Activated effector memory CD4-positive, alpha-beta T cell treated with anti-CD3 and anti-CD28 coated beads, Interleukin-2, amount 50 U/mL, for 16 hours (primary cell): Measurements from ENCODE around the gene LRPPRC.

Experiments used
- DNase-seq: peaks from one replicate; pipeline ENCODE4 v3.0.0-alpha.2; 2020

Gene LRPPRC

GRCh38 chr2:43905871-43906270 lies 89.9 kb downstream of the LRPPRC start:
- DNase-seq, result no peak

- no peak for DNase-seq
Measured at GRCh38 chr2:43905371-43905803, 90.4 kb downstream of the LRPPRC start.

GRCh38 chr2:43899589-43899988 lies 96.2 kb downstream of the LRPPRC start:
- DNase-seq, result no peak

DNA sequence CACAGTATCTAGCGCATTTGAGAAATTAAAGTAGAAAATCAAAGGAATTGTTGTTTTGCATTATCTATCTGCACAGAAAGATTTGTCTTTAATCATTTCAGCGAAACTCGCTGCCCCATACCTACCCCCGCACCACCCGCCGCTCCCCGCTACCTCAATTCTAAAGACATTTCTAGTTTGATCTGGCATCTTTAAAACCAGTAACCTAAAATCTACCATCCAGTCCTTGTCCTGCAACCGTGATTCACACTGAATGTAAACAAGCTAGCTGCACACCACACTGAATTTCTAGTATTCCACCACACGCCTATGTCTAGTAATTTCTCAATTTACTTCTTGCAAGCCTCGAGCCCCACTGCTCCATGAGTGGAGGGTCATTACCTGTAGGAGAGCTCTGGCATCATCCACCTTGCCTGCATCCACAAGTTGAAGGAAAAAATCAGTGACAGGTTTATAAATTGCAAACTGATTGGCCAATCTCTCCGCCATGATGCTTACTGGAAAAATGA lies 96.9 kb downstream of the LRPPRC start:
- no peak for DNase-seq

DNA sequence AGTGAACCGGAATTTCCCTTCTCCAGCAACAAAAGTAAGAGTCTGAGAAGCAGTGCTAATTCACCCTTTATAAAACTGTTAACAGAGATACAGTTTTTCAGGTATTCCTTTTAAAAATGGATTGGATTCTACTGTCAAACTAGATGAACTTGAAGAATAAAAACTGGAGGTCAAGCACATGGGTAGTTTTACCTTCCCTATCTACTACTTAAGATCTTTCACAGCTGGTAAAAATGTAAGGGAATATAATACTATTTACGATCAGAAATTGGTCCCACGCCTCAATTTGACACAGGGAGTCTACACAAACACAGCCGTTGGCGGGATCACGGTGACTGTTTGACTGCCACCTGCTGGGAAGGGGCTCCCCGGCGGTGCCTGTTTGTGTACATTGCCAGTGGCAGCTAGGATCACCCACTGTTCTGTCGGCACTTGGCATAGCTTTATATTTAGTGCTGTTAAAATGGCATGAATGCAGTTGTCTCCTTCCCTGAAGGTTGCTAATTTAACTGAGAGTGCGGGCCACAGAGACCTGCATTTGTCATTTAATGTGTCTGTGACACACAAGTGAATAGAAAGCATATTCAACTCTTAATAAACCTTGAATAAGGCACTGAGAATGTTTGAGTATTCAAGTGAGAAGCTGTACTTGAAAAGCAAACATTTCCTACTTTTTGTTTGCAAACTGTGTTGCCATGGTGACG lies 97.5 kb downstream of the LRPPRC start:
- no peak for DNase-seq

DNA sequence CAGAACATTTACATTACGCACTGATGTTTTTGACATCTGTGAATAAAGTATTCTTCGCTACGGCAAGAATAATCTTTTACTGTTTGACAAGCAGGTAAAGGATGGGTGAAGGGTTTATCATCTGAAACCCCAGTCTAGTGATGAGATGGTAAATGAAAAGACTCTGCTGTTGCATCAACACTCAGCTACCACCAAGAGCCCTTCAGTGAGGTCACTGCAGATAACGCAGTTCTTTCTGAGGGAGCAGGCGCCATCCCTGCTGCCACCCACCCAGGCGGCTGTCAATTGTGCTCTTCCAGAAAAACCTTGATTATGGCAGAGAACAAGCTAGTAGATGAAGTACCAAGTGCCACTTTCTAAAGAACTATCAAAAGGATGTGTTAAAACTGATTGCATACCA lies 98.3 kb downstream of the LRPPRC start:
- no peak for DNase-seq

GRCh38 chr2:43896906-43897305 lies 98.9 kb downstream of the LRPPRC start:
- DNase-seq, result no peak

- no peak for DNase-seq
Measured at GRCh38 chr2:43894743-43895142, 101.0 kb downstream of the LRPPRC start.

DNA sequence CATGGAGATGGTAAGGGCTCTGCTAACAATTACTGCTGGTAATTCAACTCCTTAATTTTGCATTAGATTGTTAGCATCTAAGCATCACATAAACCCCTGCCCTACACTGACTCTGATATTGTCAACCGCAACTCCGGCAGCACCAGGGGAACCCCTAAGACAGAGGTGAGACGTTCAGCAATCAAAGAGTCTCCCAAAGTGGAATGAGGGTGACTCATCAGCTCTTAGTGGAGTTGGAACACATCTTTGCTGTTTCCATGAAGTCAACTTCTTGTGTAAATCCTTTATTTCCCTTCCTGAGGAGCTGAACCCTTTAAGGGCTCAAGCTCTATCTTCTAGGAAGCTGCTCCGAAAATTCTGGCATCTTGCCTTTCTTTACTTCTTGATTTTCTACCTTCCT lies 104.9 kb downstream of the LRPPRC start:
- no peak for DNase-seq

- no peak for DNase-seq
Measured at GRCh38 chr2:43889416-43889815, 106.4 kb downstream of the LRPPRC start.

DNA sequence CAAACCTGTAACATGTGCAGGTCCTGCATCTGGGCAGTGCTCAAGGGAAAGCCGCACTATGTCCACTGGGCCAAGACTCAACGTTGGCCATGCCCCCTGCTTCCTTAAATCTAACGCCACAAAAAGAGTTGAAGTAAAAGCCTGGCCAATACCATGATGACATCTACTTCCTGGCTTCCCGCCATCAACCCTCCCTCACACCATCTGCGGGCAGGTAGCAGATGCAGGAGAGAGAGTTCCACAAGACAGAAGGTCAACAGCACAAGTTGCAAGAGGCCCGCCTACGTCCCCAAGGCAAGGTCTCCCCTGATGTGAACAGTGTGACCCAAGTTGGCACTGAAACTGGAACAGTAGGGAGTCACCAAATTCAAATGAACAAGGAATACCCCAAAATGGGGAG lies 108.6 kb downstream of the LRPPRC start:
- no peak for DNase-seq

DNA sequence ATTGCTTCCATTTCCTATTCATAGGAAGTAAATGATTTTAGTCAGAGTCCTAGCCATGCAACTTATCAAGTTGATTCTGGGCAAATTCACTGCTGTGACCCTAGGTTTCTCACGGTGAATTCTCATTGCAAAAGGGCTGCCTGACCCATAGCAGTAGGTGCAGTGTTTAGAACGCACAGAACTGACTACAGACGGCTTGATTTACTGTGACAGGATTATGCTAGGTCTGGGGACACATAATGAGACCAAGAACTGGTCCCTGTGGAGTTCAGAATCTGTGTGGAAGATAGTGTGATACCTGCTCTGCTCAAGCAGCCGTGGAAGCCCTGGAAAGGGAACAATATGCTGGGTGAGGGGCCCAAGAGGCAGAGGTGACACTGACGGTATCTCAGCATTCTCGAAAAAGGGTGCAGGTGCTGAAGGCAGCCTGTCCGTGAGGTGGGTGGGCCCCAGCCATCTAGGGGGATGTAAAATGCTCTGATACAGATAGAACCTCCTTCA lies 110.6 kb downstream of the LRPPRC start:
- DNase-seq, result no peak

- no peak for DNase-seq
Measured at GRCh38 chr2:43884689-43885088, 111.1 kb downstream of the LRPPRC start.

GRCh38 chr2:43882312-43882711 lies 113.5 kb downstream of the LRPPRC start:
- no peak for DNase-seq

- DNase-seq, result no peak
Measured at GRCh38 chr2:43880952-43881351, 114.8 kb downstream of the LRPPRC start.

GRCh38 chr2:43880471-43880870 lies 115.3 kb downstream of the LRPPRC start:
- no peak for DNase-seq

GRCh38 chr2:43879261-43879660 lies 116.5 kb downstream of the LRPPRC start:
- no peak for DNase-seq

DNA sequence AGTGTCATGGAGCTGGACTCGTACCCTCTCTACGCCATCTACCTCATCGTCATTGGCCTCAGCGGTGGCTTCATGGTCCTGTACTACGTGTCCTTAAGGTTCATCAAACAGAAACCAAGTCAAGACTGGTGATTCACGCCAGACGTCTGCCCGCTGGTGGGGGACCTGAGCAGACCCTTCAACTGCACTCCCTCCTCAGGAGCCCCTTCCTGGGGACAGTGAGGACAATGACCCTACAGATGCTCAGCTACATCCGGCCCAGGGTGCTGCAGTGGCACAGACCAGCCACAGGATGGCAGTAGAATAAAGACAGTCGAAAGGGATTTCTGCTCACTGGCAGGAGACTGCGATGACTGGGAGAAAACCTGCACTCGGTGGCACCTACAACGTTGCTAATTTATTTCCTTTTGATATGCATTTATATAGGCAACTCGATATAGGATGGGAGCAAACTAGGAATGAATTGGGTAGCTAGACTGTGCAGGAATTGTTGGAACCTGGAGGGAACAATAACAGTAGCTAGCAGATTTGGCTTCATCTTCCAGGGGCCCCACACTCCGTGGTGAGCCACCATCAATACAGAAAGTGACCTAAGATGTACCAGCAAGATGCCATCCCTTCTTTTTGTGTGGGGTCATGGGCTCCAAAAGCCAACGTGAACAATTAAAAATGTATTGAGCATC lies 117.9 kb downstream of the LRPPRC start:
- DNase-seq, result peak; percentile 85

GRCh38 chr2:43874776-43875451 lies 120.9 kb downstream of the LRPPRC start:
- DNase-seq, result no peak

GRCh38 chr2:43872151-43872550 lies 123.6 kb downstream of the LRPPRC start:
- no peak for DNase-seq

- DNase-seq, result no peak
Measured at GRCh38 chr2:43855292-43855691, 140.5 kb downstream of the LRPPRC start.

- peak; percentile 39 for DNase-seq
Measured at GRCh38 chr2:43854671-43855070, 141.1 kb downstream of the LRPPRC start.
